H1 (cell line): Measurements from ENCODE around the gene IQGAP3. TPM values are rescaled to one million over a fixed set of nuclear protein-coding genes. Genes with fewer than 3 reads are reported as not detected.

ENCODE experiments used
- CTCF ChIA-PET: fragments of 300-600 bp; sonication (Branson Sonifier 250); formaldehyde crosslinking; loops from one replicate; lab custom pipeline; 2021; ENCODE audit not compliant: partially characterized antibody; lab: Charles Lee
- POLR2A ChIA-PET: fragments of 300-600 bp; sonication (Branson Sonifier 250); formaldehyde crosslinking; loops from one replicate; lab custom pipeline; 2021; ENCODE audit warnings: inconsistent platforms; ENCODE audit not compliant: partially characterized antibody; lab: Charles Lee
- DNase-seq, 2 experiments: peaks; one replicate each; pipeline versions ENCODE4 v3.0.0 to v3.0.0-alpha.2; 2010 to 2022; ENCODE audit warnings: low spot score in 2 of 2, low read depth in 1 of 2, mixed read lengths in 1 of 2
- FAIRE-seq: peaks from 2 replicates; lab custom pipeline; 2011; peaks lifted over from hg19 to GRCh38; lab: Jason Lieb, UNC
- H2AFZ ChIP-seq: 2 replicates; pipeline ENCODE4 v1.8.1; 2012; ENCODE audit warnings: low read length, inconsistent platforms
- H2AK5ac ChIP-seq: 2 replicates; pipeline ENCODE4 v1.6.1; 2013; ENCODE audit warnings: low read depth, low read length
- H2BK120ac ChIP-seq: replicated peaks from 2 replicates; pipeline ENCODE3; 2013; ENCODE audit warnings: low read depth, low read length, inconsistent platforms
- H2BK12ac ChIP-seq: 2 replicates; pipeline ENCODE4 v1.6.1; 2013; ENCODE audit warnings: low read depth, low read length
- H2BK15ac ChIP-seq: 2 replicates; pipeline ENCODE4 v1.6.1; 2013; ENCODE audit warnings: low read length
- H2BK20ac ChIP-seq: 2 replicates; pipeline ENCODE4 v1.6.1; 2013; ENCODE audit warnings: low read length
- H2BK5ac ChIP-seq: 2 replicates; pipeline ENCODE4 v1.6.1; 2013; ENCODE audit warnings: low read depth, low read length
- H3K14ac ChIP-seq: 2 replicates; pipeline ENCODE4 v1.6.1; 2013; ENCODE audit warnings: inconsistent platforms; ENCODE audit not compliant: insufficient read length
- H3K18ac ChIP-seq: 2 replicates; pipeline ENCODE4 v1.6.1; 2013; ENCODE audit warnings: low read length; ENCODE audit errors: extremely low read depth
- H3K23ac ChIP-seq: 2 replicates; pipeline ENCODE4 v1.6.1; 2013; ENCODE audit warnings: inconsistent platforms; ENCODE audit not compliant: insufficient read length
- H3K23me2 ChIP-seq: 2 replicates; pipeline ENCODE4 v1.6.1; 2013; ENCODE audit warnings: low read depth, low read length
- H3K27ac ChIP-seq: 2 replicates; pipeline ENCODE4 v1.6.1; 2011; ENCODE audit warnings: low read depth, low read length, inconsistent platforms
- H3K27me3 ChIP-seq, 4 experiments: replicated peaks in 1 of 4; 1 replicate in 1 of 4; 2 replicates in 3 of 4; pipeline versions ENCODE4 v1.6.1 to v1.8.1; 2011 to 2013; ENCODE audit warnings: low read length in 3 of 4, mild to moderate bottlenecking in 3 of 4, inconsistent platforms in 2 of 4, mixed read lengths in 2 of 4, moderate library complexity in 1 of 4; ENCODE audit not compliant: control insufficient read depth in 3 of 4, insufficient read depth in 3 of 4; ENCODE audit errors: extremely low read depth in 1 of 4
- H3K36me3 ChIP-seq, 4 experiments: 2 replicates each; pipeline versions ENCODE4 v1.6.1 to v1.8.1; 2011 to 2013; ENCODE audit warnings: mild to moderate bottlenecking in 4 of 4, low read length in 3 of 4, moderate library complexity in 2 of 4, control low read depth in 1 of 4, inconsistent platforms in 1 of 4; ENCODE audit not compliant: insufficient read depth in 4 of 4, control insufficient read depth in 2 of 4
- H3K4ac ChIP-seq: replicated peaks from 2 replicates; pipeline ENCODE3; 2013; ENCODE audit warnings: low read length, low read depth, mixed read lengths, inconsistent platforms; ENCODE audit not compliant: insufficient read length
- H3K4me1 ChIP-seq, 4 experiments: replicated peaks in 1 of 4; 1 replicate in 1 of 4; 2 replicates in 3 of 4; pipeline versions ENCODE4 v1.6.1 to v1.8.1; 2011 to 2013; ENCODE audit warnings: low read length in 3 of 4, inconsistent platforms in 2 of 4, mixed read lengths in 1 of 4; ENCODE audit not compliant: insufficient read depth in 4 of 4, control insufficient read depth in 3 of 4
- H3K4me2 ChIP-seq, 2 experiments: 2 replicates each; pipeline versions ENCODE4 v1.6.1 to v1.8.1; 2011 to 2013; ENCODE audit warnings: low read depth in 2 of 2, low read length in 2 of 2, control low read depth in 1 of 2, inconsistent platforms in 1 of 2, mild to moderate bottlenecking in 1 of 2; ENCODE audit not compliant: insufficient read depth in 1 of 2
- H3K4me3 ChIP-seq, 4 experiments: fragments of 200-600, 300-600 bp in 1 of 4; sonication (generic), shearing (Covaris generic), sonication (Bioruptor Twin) in 1 of 4; 2 replicates each; pipeline versions ENCODE4 v1.5.1 to v1.8.1; 2011 to 2016; ENCODE audit warnings: low read length in 4 of 4, low read depth in 3 of 4, control low read depth in 2 of 4, inconsistent platforms in 2 of 4, mild to moderate bottlenecking in 2 of 4, mixed read lengths in 1 of 4, moderate library complexity in 1 of 4; ENCODE audit not compliant: insufficient read depth in 2 of 4; ENCODE audit errors: extremely low read depth in 1 of 4
- H3K56ac ChIP-seq: replicated peaks from 2 replicates; pipeline ENCODE3; 2013; ENCODE audit warnings: low read depth, mild to moderate bottlenecking, mixed read lengths, low read length, inconsistent platforms; ENCODE audit not compliant: insufficient read length
- H3K79me1 ChIP-seq: 2 replicates; pipeline ENCODE4 v1.6.1; 2013; ENCODE audit warnings: low read depth, low read length, control low read depth
- H3K79me2 ChIP-seq, 2 experiments: 2 replicates each; pipeline versions ENCODE4 v1.6.1 to v1.8.1; 2012 to 2013; ENCODE audit warnings: low read length in 2 of 2, mild to moderate bottlenecking in 2 of 2, inconsistent platforms in 1 of 2; ENCODE audit not compliant: insufficient read depth in 2 of 2, control insufficient read depth in 1 of 2
- H3K9ac ChIP-seq, 4 experiments: replicated peaks in 1 of 4; 1 replicate in 1 of 4; 2 replicates in 3 of 4; pipeline versions ENCODE4 v1.6.1 to v1.8.1; 2011 to 2013; ENCODE audit warnings: low read depth in 3 of 4, low read length in 3 of 4, control low read depth in 2 of 4, mild to moderate bottlenecking in 2 of 4, moderate library complexity in 2 of 4, inconsistent platforms in 1 of 4; ENCODE audit errors: extremely low read depth in 1 of 4
- H3K9me3 ChIP-seq, 2 experiments: 2 replicates each; pipeline versions ENCODE4 v1.6.1 to v1.8.1; 2012 to 2013; ENCODE audit warnings: mild to moderate bottlenecking in 2 of 2, moderate library complexity in 2 of 2, control low read depth in 1 of 2, inconsistent platforms in 1 of 2, low read depth in 1 of 2, low read length in 1 of 2, mixed read lengths in 1 of 2; ENCODE audit not compliant: insufficient read depth in 2 of 2
- H4K20me1 ChIP-seq, 2 experiments: replicated peaks in 1 of 2; 2 replicates each; pipeline versions ENCODE3 to v1.8.1; 2011 to 2013; ENCODE audit warnings: inconsistent platforms in 2 of 2, low read length in 2 of 2, mild to moderate bottlenecking in 1 of 2; ENCODE audit not compliant: insufficient read depth in 2 of 2, control insufficient read depth in 1 of 2
- H4K5ac ChIP-seq: 2 replicates; pipeline ENCODE4 v1.6.1; 2013; ENCODE audit warnings: low read length, low read depth, mixed read lengths, inconsistent platforms; ENCODE audit not compliant: insufficient read length
- H4K8ac ChIP-seq: 2 replicates; pipeline ENCODE4 v1.8.0; 2013; ENCODE audit warnings: mild to moderate bottlenecking, moderate library complexity, low read length, inconsistent platforms; ENCODE audit not compliant: insufficient read depth; ENCODE audit errors: extremely low read depth
- H4K91ac ChIP-seq: replicated peaks from 2 replicates; pipeline ENCODE3; 2013; ENCODE audit warnings: low read length, mixed read lengths, inconsistent platforms; ENCODE audit not compliant: insufficient read length
- CTBP2 ChIP-seq: IDR thresholded peaks from 2 replicates; pipeline ENCODE4 v1.7.0; 2011; ENCODE audit warnings: borderline replicate concordance, mild to moderate bottlenecking, moderate library complexity, mixed read lengths, low read length; ENCODE audit not compliant: insufficient read depth, insufficient read length
- EGR1 ChIP-seq: IDR thresholded peaks from 2 replicates; pipeline ENCODE4 v1.6.1; 2011; ENCODE audit warnings: low read depth, low read length, borderline replicate concordance
- KDM5A ChIP-seq: fragments of 200-600 bp; IDR thresholded peaks from 2 replicates; pipeline ENCODE4 v1.7.1; 2012; ENCODE audit warnings: mild to moderate bottlenecking, low read length, inconsistent platforms, mixed read lengths
- MAFK ChIP-seq: IDR thresholded peaks from 2 replicates; pipeline ENCODE4 v1.6.1; 2012; ENCODE audit warnings: low read depth, mild to moderate bottlenecking, improper control_type of control experiment, low read length
- RNF2 ChIP-seq: fragments of 200-900, 300-1000 bp; sonication (generic); IDR thresholded peaks from 2 replicates; pipeline ENCODE4 v1.7.1; 2016; ENCODE audit warnings: borderline replicate concordance, low read depth, mild to moderate bottlenecking, antibody characterized with exemption, low read length; ENCODE audit not compliant: poor library complexity, severe bottlenecking; ENCODE audit errors: missing control alignments
- SIN3A ChIP-seq, 2 experiments: IDR thresholded peaks in 1 of 2; conservative IDR thresholded peaks in 1 of 2; 2 replicates each; pipeline ENCODE4 v1.6.1; 2011 to 2012; ENCODE audit warnings: low read length in 2 of 2, improper control_type of control experiment in 1 of 2, low read depth in 1 of 2, mild to moderate bottlenecking in 1 of 2
- SIX5 ChIP-seq: IDR thresholded peaks from 2 replicates; pipeline ENCODE4 v1.6.1; 2011; ENCODE audit warnings: mild to moderate bottlenecking, low read depth, low read length
- SUZ12 ChIP-seq: fragments of 200-600 bp; sonication (generic); IDR thresholded peaks from 2 replicates; pipeline ENCODE4 v1.6.1; 2012; ENCODE audit warnings: mild to moderate bottlenecking, inconsistent platforms, low read length, moderate library complexity, mixed read lengths
- YY1 ChIP-seq: IDR thresholded peaks from 2 replicates; pipeline ENCODE4 v1.6.1; 2011; ENCODE audit warnings: low read depth, mild to moderate bottlenecking, low read length
- ZNF274 ChIP-seq: IDR thresholded peaks from 2 replicates; pipeline ENCODE4 v1.7.0; 2012; ENCODE audit warnings: low read length, borderline replicate concordance; ENCODE audit errors: extremely low read depth
- WGBS, 2 experiments: shearing (Covaris generic) in 1 of 2; methylation state at CpG; one replicate each; pipeline versions ENCODE4 v1.1.6 to v1.1.7; 2013 to 2015; ENCODE audit warnings: low lambda C conversion rate in 2 of 2, mixed read lengths in 2 of 2, inconsistent platforms in 1 of 2, low coverage in 1 of 2, missing lambda C conversion rate in 1 of 2; ENCODE audit not compliant: insufficient replicate concordance in 2 of 2, insufficient coverage in 1 of 2, insufficient read length in 1 of 2; ENCODE audit errors: extremely low coverage in 1 of 2, missing lambda C conversion rate in 1 of 2; 5-methylcytosine and 5-hydroxymethylcytosine counted together
- polyA plus RNA-seq, 7 experiments: library from polyadenylated mRNA; depleted of rRNA in 3 of 7; stranded (reverse) in 5 of 7; unstranded in 2 of 7; fragments of >200 nt in 5 of 7; fragments of 200-250 nt in 2 of 7; gene quantifications; 1 replicate in 5 of 7; 2 replicates in 1 of 7; 4 replicates in 1 of 7; pipeline versions ENCODE4 v1.2.1 to v1.2.3, GENCODE V29; 2011 to 2013; ENCODE audit warnings: missing spikeins in 2 of 7, mixed read lengths in 2 of 7
- total RNA-seq: library from RNA; stranded (reverse); fragmentation: NEBNext Ultra II Directional; extraction: Animal tissue kit (Norgen Biotek cat#: 25700); gene quantifications from 2 replicates; pipeline ENCODE4 v1.2.1, GENCODE V29; 2021

IQGAP3 gene
- total and polyA plus RNA-seq, 2 of the 8 experiments (the other 6 are each of a cell fraction or from before 2014, with no cell fraction given): 14.6 to 22.3 TPM

- no peak overlapping the region for H3K14ac ChIP-seq
- no peak overlapping the region for H3K4me2 ChIP-seq
- ChIA-PET POLR2A (interaction anchor here (0.6 to 1.2 kb wide), 2 partner anchors 10 to 23 kb away, joined by 3 read pairs; no protein-coding TSS in a partner anchor), CTCF (interaction anchor here (0.8 to 9.3 kb wide), 9 partner anchors 9 to 90 kb away, joined by 3 to 62 read pairs (median 3); no protein-coding TSS in a partner anchor)
- no peak overlapping the region for H3K18ac ChIP-seq
- no peak overlapping the region for H3K4me3 ChIP-seq
- H3K27me3 ChIP-seq: no peaks in the 10 kb centered on the region; a peak in 1 of 7 replicates
- peaks cover 0 to 12% (median 5%) of the 10 kb centered on the region in 4 experiments; a peak in 6 of 7 replicates for H3K4me1 ChIP-seq
- DNase-seq: no peak
- H2BK120ac ChIP-seq: no peak overlapping the region
- no peak overlapping the region for H4K5ac ChIP-seq
- no peak for FAIRE-seq
- WGBS, 2 experiments: 92% methylated on average over 21 of the region's 25 CpGs; no CpG with 5 or more reads in 1 of the 2 experiments
- no peak overlapping the region for H3K9ac ChIP-seq
- no peaks in the 10 kb centered on the region for H3K9me3 ChIP-seq
- no peaks in the 10 kb centered on the region; the same call in none of the 2 replicates for H3K79me1 ChIP-seq
- no peak overlapping the region for H4K91ac ChIP-seq
- no peak overlapping the region for H3K23ac ChIP-seq
- H2BK15ac ChIP-seq: no peak overlapping the region
- peak overlapping the region; percentile 35; the same call in 1 of the 2 replicates for H2BK5ac ChIP-seq
- H2BK20ac ChIP-seq: no peak overlapping the region
- H3K79me2 ChIP-seq: no peaks in the 10 kb centered on the region
- H3K23me2 ChIP-seq: 0 out of 2 replicates have a peak, but pooled peaks cover 2% of the 10 kb centered on the region
- no peak overlapping the region for H2AFZ ChIP-seq
- peaks cover 0 to 4% of the 10 kb centered on the region in 2 experiments for H4K20me1 ChIP-seq
- 0 out of 2 replicates have a peak overlapping the region, but pooled peaks have one; percentile 10 for H3K27ac ChIP-seq
- H2BK12ac ChIP-seq: 0 out of 2 replicates have a peak overlapping the region, but pooled peaks have one; percentile 17
- H4K8ac ChIP-seq: no peak overlapping the region; the same call in 1 of the 2 replicates
- no peak overlapping the region for H3K4ac ChIP-seq
- H3K36me3 ChIP-seq: peaks cover 4 to 31% (median 11%) of the 10 kb centered on the region in 4 experiments; a peak in 6 of 8 replicates
- H3K56ac ChIP-seq: peak overlapping the region; percentile 48
- H2AK5ac ChIP-seq: no peak overlapping the region
- TF ChIP-seq KDM5A: no peak
- no peak for TF ChIP-seq YY1
- TF ChIP-seq ZNF274: no peak
- no peak for TF ChIP-seq RNF2
- no peak for TF ChIP-seq EGR1
- no peak for TF ChIP-seq MAFK
- TF ChIP-seq SIX5: no peak
- no peak for TF ChIP-seq SUZ12
- TF ChIP-seq SIN3A (conservative IDR thresholded peaks at IDR 0.05 in 1 of 2, IDR thresholded peaks at IDR 0.05 in 1 of 2; ENCODE audit: low read depth in 1 of 2, low read length in 2 of 2): no peak
- no peak for TF ChIP-seq CTBP2
Measured at GRCh38 chr1:156475568-156476500, 96.5 kb downstream of the IQGAP3 start.
